Upper lobe of left lung (tissue), 4 donors: ENCODE results near the gene SLC19A1.

Experiments used
- CTCF ChIP-seq, 6 experiments: fragments of 450-650 bp in 4 of 6; fragments of 200-600 bp in 2 of 6; sonication (generic) in 2 of 6; IDR thresholded peaks; one replicate each; pipeline ENCODE4 v1.5.1; 2016 to 2019; ENCODE audit warnings: antibody characterized with exemption in 6 of 6
- EP300 ChIP-seq, 4 donors: sonication (generic); formaldehyde crosslinking; IDR thresholded peaks; one replicate each; pipeline ENCODE4 v1.5.1; 2017; ENCODE audit warnings: antibody characterized with exemption in 4 of 4, control low read depth in 2 of 4
- POLR2A ChIP-seq, 4 donors: fragments of 450-650 bp; IDR thresholded peaks; one replicate each; pipeline ENCODE4 v1.5.1; 2016 to 2017; ENCODE audit warnings: antibody characterized with exemption in 4 of 4, mild to moderate bottlenecking in 2 of 4
- POLR2AphosphoS5 ChIP-seq, 2 donors: sonication (generic); formaldehyde crosslinking; IDR thresholded peaks; one replicate each; pipeline ENCODE4 v1.5.1; 2017; ENCODE audit warnings: antibody characterized with exemption in 2 of 2

- TF ChIP-seq CTCF (IDR thresholded peaks at IDR 0.05) (no peak), POLR2A (IDR thresholded peaks at IDR 0.05) (no peak), POLR2AphosphoS5 (IDR thresholded peaks at IDR 0.05) (no peak), EP300 (IDR thresholded peaks at IDR 0.05) (no peak)
Measured at GRCh38 chr21:45577801-45578175, 35.5 kb upstream of the SLC19A1 start.
